Measurements from ENCODE around the gene PINK1. TPM values are rescaled to one million over a fixed set of nuclear protein-coding genes. Genes with fewer than 3 reads are reported as not detected.

The PINK1 gene
- total RNA-seq, 1 experiment from 2014 or later = 17.0 TPM

DNA sequence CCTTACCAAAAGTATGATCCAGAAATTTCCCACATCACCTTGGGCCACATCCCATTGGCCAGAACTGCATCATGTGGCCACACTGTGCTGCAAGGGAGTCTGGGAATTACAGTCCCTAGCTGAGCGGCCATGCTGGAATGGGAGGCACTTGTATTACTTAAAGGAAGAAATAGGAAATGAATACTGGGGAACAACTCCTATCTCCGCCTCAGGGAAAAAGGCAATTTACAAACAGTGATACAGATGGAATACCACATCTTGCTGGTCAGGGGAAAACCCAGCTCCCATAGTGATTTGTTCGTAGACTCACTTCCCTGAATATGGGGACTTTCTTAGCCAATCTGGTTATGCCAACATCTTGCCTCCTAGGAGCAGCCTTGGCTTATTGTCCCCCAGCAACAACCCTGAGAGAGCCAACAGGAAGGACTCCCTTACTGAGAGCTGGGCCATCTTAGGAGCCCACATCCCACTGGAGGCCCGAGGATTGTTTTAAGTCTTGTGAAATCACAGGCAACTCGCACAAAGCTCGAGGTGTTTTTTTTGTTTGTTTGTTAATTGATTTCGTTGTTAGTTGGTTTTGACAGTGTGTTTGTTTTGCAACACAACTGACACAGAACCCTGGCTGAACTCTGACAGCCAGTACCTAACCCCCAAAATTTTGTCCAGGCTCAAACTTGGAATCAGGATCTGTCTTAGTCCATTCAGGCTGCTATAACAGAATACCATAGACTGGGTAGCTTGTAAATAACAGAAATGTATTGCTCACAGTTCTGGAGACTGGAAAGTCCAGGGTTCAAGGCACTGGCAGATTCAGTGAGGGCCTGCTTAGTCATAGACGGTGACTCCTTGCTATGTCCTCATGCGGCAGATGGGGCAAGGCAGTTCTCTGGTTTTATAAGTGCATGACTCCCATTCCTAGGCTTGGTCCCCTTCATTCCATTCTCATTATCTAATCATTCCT lies 29.5 kb upstream of the PINK1 start:
- Histone ChIP-seq H3K4me2 (ENCODE audit: insufficient read depth, insufficient read length, low read length) (no peak overlapping the region), H3K14ac (ENCODE audit: insufficient read depth, low read length) (no peak overlapping the region), H2BK20ac (ENCODE audit: low read depth, low read length, poor library complexity, severe bottlenecking) (no peak overlapping the region), H4K91ac (ENCODE audit: insufficient read length, low read depth, low read length) (no peak overlapping the region), H3K27me3 (ENCODE audit: insufficient read depth, low read length) (no peaks in the 10 kb centered on the region), H3K23me2 (ENCODE audit: insufficient read length, low read depth, low read length, poor library complexity, severe bottlenecking) (no peaks in the 10 kb centered on the region), H3K4ac (ENCODE audit: low read depth, low read length) (no peak overlapping the region), H3K27ac (ENCODE audit: insufficient read length, low read depth, low read length) (no peak overlapping the region), H3K23ac (ENCODE audit: insufficient read length, low read depth, low read length) (no peak overlapping the region), H4K8ac (replicated peaks; ENCODE audit: insufficient read length, low read depth, low read length) (no peak overlapping the region), H4K5ac (ENCODE audit: insufficient read length, low read depth, low read length) (no peak overlapping the region), H3T11ph (ENCODE audit: low read length) (no peak overlapping the region), H2BK5ac (ENCODE audit: insufficient read length, low read length) (no peak overlapping the region), H2AFZ (ENCODE audit: low read length) (no peak overlapping the region), H2AK5ac (ENCODE audit: insufficient read length, low read length) (no peak overlapping the region), H3K56ac (ENCODE audit: insufficient read length, low read depth, low read length) (no peak overlapping the region), H3K9me3 (ENCODE audit: control insufficient read depth, low read depth, low read length) (no peaks in the 10 kb centered on the region), H2BK120ac (ENCODE audit: low read depth, low read length, poor library complexity, severe bottlenecking) (no peak overlapping the region), H3K4me1 (ENCODE audit: insufficient read depth, low read length) (no peaks in the 10 kb centered on the region), H2BK12ac (ENCODE audit: insufficient read length, low read depth, low read length) (no peak overlapping the region), H3K79me2 (ENCODE audit: insufficient read depth, low read length) (peaks cover 2% of the 10 kb centered on the region; the same call in 1 of the 2 replicates), H4K20me1 (ENCODE audit: control insufficient read depth, insufficient read depth, insufficient read length) (no peaks in the 10 kb centered on the region), H3K9ac (ENCODE audit: extremely low read depth, insufficient read length, low read length) (no peak overlapping the region), H2BK15ac (ENCODE audit: low read depth, low read length) (no peak overlapping the region), H3K18ac (ENCODE audit: insufficient read length, low read depth, low read length) (no peak overlapping the region), H3K79me1 (ENCODE audit: insufficient read depth, low read depth, low read length, poor library complexity, severe bottlenecking) (no peaks in the 10 kb centered on the region)
- Mint-ChIP-seq H3K27ac (no peak overlapping the region), H3K36me3 (ENCODE audit: insufficient read depth in 1 of 3, low read depth in 3 of 3) (no peaks in the 10 kb centered on the region; a peak in 1 of 7 replicates), H3K27me3 (ENCODE audit: low read depth) (peaks cover 4% of the 10 kb centered on the region), H3K4me3 (no peak overlapping the region; a peak in 1 of 5 replicates), H3K9me3 (peaks cover 0 to 3% of the 10 kb centered on the region in 2 experiments; a peak in 2 of 5 replicates), H3K4me1 (no peaks in the 10 kb centered on the region; a peak in 1 of 4 replicates)
- WGBS (ENCODE audit: extremely low coverage, insufficient read length, low lambda C conversion rate) = no CpG with 5 or more reads among the region's 9 CpGs
- TF ChIP-seq, protein P1, sequence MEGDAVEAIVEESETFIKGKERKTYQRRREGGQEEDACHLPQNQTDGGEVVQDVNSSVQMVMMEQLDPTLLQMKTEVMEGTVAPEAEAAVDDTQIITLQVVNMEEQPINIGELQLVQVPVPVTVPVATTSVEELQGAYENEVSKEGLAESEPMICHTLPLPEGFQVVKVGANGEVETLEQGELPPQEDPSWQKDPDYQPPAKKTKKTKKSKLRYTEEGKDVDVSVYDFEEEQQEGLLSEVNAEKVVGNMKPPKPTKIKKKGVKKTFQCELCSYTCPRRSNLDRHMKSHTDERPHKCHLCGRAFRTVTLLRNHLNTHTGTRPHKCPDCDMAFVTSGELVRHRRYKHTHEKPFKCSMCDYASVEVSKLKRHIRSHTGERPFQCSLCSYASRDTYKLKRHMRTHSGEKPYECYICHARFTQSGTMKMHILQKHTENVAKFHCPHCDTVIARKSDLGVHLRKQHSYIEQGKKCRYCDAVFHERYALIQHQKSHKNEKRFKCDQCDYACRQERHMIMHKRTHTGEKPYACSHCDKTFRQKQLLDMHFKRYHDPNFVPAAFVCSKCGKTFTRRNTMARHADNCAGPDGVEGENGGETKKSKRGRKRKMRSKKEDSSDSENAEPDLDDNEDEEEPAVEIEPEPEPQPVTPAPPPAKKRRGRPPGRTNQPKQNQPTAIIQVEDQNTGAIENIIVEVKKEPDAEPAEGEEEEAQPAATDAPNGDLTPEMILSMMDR (conservative IDR thresholded peaks at IDR 0.05) = no peak
- no peak for DNase-seq
